MCF 10A (cell line): ENCODE results near the gene CORT. TPM values are rescaled to one million over a fixed set of nuclear protein-coding genes. Genes with fewer than 3 reads are reported as not detected.

Source experiments
- BruUV-seq: library from RNA; stranded (reverse); fragments of 400-500 nt; replicated peaks from 2 replicates; lab custom pipeline; 2021; lab: Mats Ljungman, UMichigan
- CTCF ChIA-PET: fragments of 300-600 bp; sonication (Branson Sonifier 250); formaldehyde crosslinking; extraction: SDS; loops from one replicate; lab custom pipeline; 2021; ENCODE audit warnings: antibody characterized with exemption, inconsistent platforms; lab: Yijun Ruan, JAX
- POLR2A ChIA-PET: fragments of 300-600, 350-650 bp; sonication (Branson Sonifier 250); formaldehyde crosslinking; extraction: SDS; loops from one replicate; lab custom pipeline; 2020; ENCODE audit warnings: antibody characterized with exemption, inconsistent platforms; lab: Yijun Ruan, JAX
- DNase-seq: peaks from one replicate; pipeline ENCODE4 v3.0.0-alpha.2; 2018; ENCODE audit not compliant: unreplicated experiment
- H3K27ac Mint-ChIP-seq: one replicate; pipeline ENCODE4 v1.8.0; 2022; ENCODE audit warnings: mild to moderate bottlenecking, low read depth, mixed read lengths; ENCODE audit not compliant: unreplicated experiment
- H3K27me3 Mint-ChIP-seq: one replicate; pipeline ENCODE4 v1.8.0; 2022; ENCODE audit warnings: mixed read lengths; ENCODE audit not compliant: insufficient read depth, unreplicated experiment
- H3K36me3 Mint-ChIP-seq: one replicate; pipeline ENCODE4 v1.8.0; 2022; ENCODE audit warnings: mild to moderate bottlenecking, moderate library complexity, mixed read lengths; ENCODE audit not compliant: insufficient read depth, unreplicated experiment
- H3K4me1 Mint-ChIP-seq: one replicate; pipeline ENCODE4 v1.8.0; 2022; ENCODE audit warnings: mixed read lengths; ENCODE audit not compliant: insufficient read depth, unreplicated experiment
- H3K4me3 Mint-ChIP-seq: one replicate; pipeline ENCODE4 v1.8.0; 2022; ENCODE audit warnings: mild to moderate bottlenecking, moderate library complexity, mixed read lengths; ENCODE audit not compliant: unreplicated experiment
- H3K9me3 Mint-ChIP-seq: one replicate; pipeline ENCODE4 v1.8.0; 2022; ENCODE audit warnings: mixed read lengths; ENCODE audit not compliant: unreplicated experiment
- CTCF ChIP-seq: fragments of 200-600 bp; IDR thresholded peaks from one replicate; pipeline ENCODE4 v1.8.0; 2022; ENCODE audit warnings: antibody characterized with exemption, mild to moderate bottlenecking; ENCODE audit not compliant: unreplicated experiment
- intact Hi-C: fragments of 100-400 bp; cut with micrococcal nuclease; formaldehyde crosslinking; loops from 2 replicates; pipeline ENCODE4 v1.14.1; 2022
- total RNA-seq: library from RNA; stranded (reverse); gene quantifications from 2 replicates; pipeline ENCODE4 v1.2.3, GENCODE V29; 2022

Gene CORT
- total RNA-seq, 1 experiment from 2014 or later, result not detected

GRCh38 chr1:10432910-10433700 is 16.7 kb upstream of the CORT start:
- DNase-seq, result no peak
- Mint-ChIP-seq H3K4me1 (peaks cover 10% of the 10 kb centered on the region), H3K36me3 (peaks cover 5% of the 10 kb centered on the region), H3K9me3 (no peaks in the 10 kb centered on the region), H3K4me3 (no peak overlapping the region), H3K27ac (no peak overlapping the region), H3K27me3 (no peaks in the 10 kb centered on the region)
- POLR2A ChIA-PET, result interaction anchor here (0.6 to 4.8 kb wide), 3 partner anchors 23 to 61 kb away, joined by 3 to 73 read pairs (median 3); no protein-coding TSS in a partner anchor
- CTCF ChIA-PET, result interaction anchor here (1.2 to 8.2 kb wide), 2 partner anchors 61 to 63 kb away, joined by 3 to 119 read pairs; no protein-coding TSS in a partner anchor
- BruUV-seq, result no TSS peak
- intact Hi-C loops, result no loop called here
- no peak for TF ChIP-seq CTCF

- Mint-ChIP-seq H3K4me1 (peaks cover 10% of the 10 kb centered on the region), H3K4me3 (no peak overlapping the region), H3K36me3 (peaks cover 5% of the 10 kb centered on the region), H3K27ac (no peak overlapping the region), H3K9me3 (no peaks in the 10 kb centered on the region), H3K27me3 (no peaks in the 10 kb centered on the region)
- no peak for TF ChIP-seq CTCF
- BruUV-seq, result no TSS peak
- POLR2A ChIA-PET, result no interaction called here
- DNase-seq, result no peak
- intact Hi-C loops, result no loop called here
- CTCF ChIA-PET, result interaction anchor here (0.6 to 2.5 kb wide), 3 partner anchors 57 to 1428 kb away, joined by 3 to 7 read pairs (median 5); no protein-coding TSS in a partner anchor
These were observed 16.0 kb upstream of the CORT start for GRCh38 chr1:10433790-10434189.

GRCh38 chr1:10434590-10434989 is 15.2 kb upstream of the CORT start:
- H3K36me3 Mint-ChIP-seq, result peaks cover 5% of the 10 kb centered on the region
- CTCF ChIA-PET, result interaction anchor here (0.6 to 2.5 kb wide), 5 partner anchors 9 to 225 kb away, joined by 3 to 7 read pairs (median 3); no protein-coding TSS in a partner anchor
- peaks cover 10% of the 10 kb centered on the region for H3K4me1 Mint-ChIP-seq
- no peak overlapping the region for H3K27ac Mint-ChIP-seq
- intact Hi-C loops, result no loop called here
- H3K4me3 Mint-ChIP-seq, result no peak overlapping the region
- no peak for TF ChIP-seq CTCF
- POLR2A ChIA-PET, result interaction anchor here (0.9 to 1.2 kb wide), 2 partner anchors 38 to 41 kb away, joined by 3 to 4 read pairs; partner anchors contain the start of genes DFFA and PEX14
- DNase-seq, result no peak
- no peaks in the 10 kb centered on the region for H3K9me3 Mint-ChIP-seq
- H3K27me3 Mint-ChIP-seq, result no peaks in the 10 kb centered on the region
- no TSS peak for BruUV-seq

- Mint-ChIP-seq H3K9me3 (no peaks in the 10 kb centered on the region), H3K36me3 (peaks cover 15% of the 10 kb centered on the region), H3K27me3 (no peaks in the 10 kb centered on the region), H3K27ac (no peak overlapping the region), H3K4me1 (peaks cover 4% of the 10 kb centered on the region), H3K4me3 (no peak overlapping the region)
- intact Hi-C loops, result no loop called here
- no TSS peak for BruUV-seq
- CTCF ChIA-PET, result interaction anchor here (0.6 to 1.7 kb wide), 4 partner anchors 8 to 57 kb away, joined by 3 to 10 read pairs (median 4); no protein-coding TSS in a partner anchor
- no peak for TF ChIP-seq CTCF
- no peak for DNase-seq
- POLR2A ChIA-PET, result interaction anchor here (0.6 to 1.1 kb wide), 3 partner anchors 16 to 56 kb away, joined by 3 read pairs; no protein-coding TSS in a partner anchor
These were observed 12.8 kb upstream of the CORT start for GRCh38 chr1:10437052-10437451.
